Measurements from ENCODE around the gene DNAH12. TPM values are rescaled to one million over a fixed set of nuclear protein-coding genes. Genes with fewer than 3 reads are reported as not detected.
A peak's percentile ranks its signal among the peaks of the same experiment; 100 is the strongest.

DNAH12 gene
- total RNA-seq, result under 1 TPM in 1 of 4 donors, not detected in 3; 0.27 TPM

DNA sequence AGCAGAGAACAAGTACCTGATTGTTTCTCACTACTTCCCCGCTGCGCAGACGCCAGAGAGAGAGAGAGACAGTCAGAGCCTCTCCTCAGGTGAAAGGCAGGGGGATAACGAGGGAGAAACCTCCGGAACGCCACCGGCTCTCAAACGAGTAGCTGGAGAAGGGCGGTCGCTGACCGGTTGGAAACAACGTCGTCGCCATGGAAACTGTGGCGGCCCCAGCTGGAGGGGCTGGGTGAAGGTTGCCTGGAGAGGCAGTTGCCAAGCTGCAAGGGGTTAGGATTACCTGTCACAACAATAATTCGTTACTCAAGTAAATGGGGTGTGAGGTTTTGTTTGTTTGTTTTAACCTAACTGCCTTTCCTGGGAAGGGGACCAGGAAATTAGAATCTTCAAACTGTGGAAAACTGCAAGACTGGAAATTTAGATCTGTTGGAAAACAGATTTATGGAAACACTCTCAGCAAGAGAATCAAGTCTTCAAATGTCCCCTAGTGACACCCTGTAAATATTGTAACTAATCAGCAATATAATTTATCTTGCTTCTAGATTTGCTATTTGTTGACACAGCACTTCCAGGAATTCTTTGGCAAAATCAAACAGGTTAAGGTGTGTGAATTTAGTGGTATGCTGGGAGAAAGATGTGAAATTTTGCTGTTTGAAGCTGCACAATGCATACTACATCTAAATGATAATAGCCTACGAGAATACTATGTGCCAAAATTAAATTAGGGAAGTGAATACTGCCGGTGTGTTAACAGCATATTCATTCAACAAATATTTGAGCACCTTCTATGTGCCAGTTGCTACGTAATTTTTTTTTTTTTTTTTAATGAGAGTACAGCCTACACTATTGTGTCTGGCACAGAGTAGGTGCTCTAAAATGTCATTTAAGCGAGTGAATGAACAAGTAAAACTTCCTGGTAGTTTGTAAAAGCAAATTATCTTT is at the start of gene DNAH12:
Gene DNAH12, minus strand, starts transcription at position 164 of the 945 bp plus-strand sequence. CDS start 1,474 bp downstream, outside the sequence.
- H3K27ac ChIP-seq, result no peak within 1 kb of the TSS
- ATAC-seq, result no peak
- H3K4me1 ChIP-seq, result peaks cover 0 to 12% (median 2%) of the 10 kb centered on the region in 3 donors
- peak within 1 kb of the TSS in 1 of 2 donors; percentile 24 for H3K4me3 ChIP-seq
- no peaks in the 10 kb centered on the region for H3K36me3 ChIP-seq
- H3K27me3 ChIP-seq, result peaks cover 14% of the 10 kb centered on the region
- WGBS, 2 donors (ENCODE audit: low coverage in 1 of 2), result 10 to 13% methylated on average over 13 to 17 of the region's 20 CpGs
- no peaks in the 10 kb centered on the region for H3K9me3 ChIP-seq
- TF ChIP-seq, protein P1, sequence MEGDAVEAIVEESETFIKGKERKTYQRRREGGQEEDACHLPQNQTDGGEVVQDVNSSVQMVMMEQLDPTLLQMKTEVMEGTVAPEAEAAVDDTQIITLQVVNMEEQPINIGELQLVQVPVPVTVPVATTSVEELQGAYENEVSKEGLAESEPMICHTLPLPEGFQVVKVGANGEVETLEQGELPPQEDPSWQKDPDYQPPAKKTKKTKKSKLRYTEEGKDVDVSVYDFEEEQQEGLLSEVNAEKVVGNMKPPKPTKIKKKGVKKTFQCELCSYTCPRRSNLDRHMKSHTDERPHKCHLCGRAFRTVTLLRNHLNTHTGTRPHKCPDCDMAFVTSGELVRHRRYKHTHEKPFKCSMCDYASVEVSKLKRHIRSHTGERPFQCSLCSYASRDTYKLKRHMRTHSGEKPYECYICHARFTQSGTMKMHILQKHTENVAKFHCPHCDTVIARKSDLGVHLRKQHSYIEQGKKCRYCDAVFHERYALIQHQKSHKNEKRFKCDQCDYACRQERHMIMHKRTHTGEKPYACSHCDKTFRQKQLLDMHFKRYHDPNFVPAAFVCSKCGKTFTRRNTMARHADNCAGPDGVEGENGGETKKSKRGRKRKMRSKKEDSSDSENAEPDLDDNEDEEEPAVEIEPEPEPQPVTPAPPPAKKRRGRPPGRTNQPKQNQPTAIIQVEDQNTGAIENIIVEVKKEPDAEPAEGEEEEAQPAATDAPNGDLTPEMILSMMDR (IDR thresholded peaks at IDR 0.05), result no peak
- TF ChIP-seq POLR2A (IDR thresholded peaks at IDR 0.05) (no peak), EP300 (IDR thresholded peaks at IDR 0.05) (no peak), POLR2AphosphoS5 (IDR thresholded peaks at IDR 0.05) (no peak)

- WGBS, 2 donors (ENCODE audit: low coverage in 1 of 2), result 59 to 60% methylated on average over 4 to 5 of the region's 6 CpGs
- H3K4me3 ChIP-seq, result no peak overlapping the region
- H3K27me3 ChIP-seq, result no peaks in the 10 kb centered on the region
- ATAC-seq, result no peak
- no peak overlapping the region for H3K27ac ChIP-seq
- H3K9me3 ChIP-seq, result no peaks in the 10 kb centered on the region
- H3K36me3 ChIP-seq, result no peaks in the 10 kb centered on the region
- TF ChIP-seq POLR2AphosphoS5 (IDR thresholded peaks at IDR 0.05) (no peak), POLR2A (IDR thresholded peaks at IDR 0.05) (no peak), EP300 (IDR thresholded peaks at IDR 0.05) (no peak)
- TF ChIP-seq, protein P1 (IDR thresholded peaks at IDR 0.05), result no peak
- H3K4me1 ChIP-seq, result peaks cover 0 to 76% (median 28%) of the 10 kb centered on the region in 3 donors
These were observed 48.2 kb upstream of the DNAH12 start for GRCh38 chr3:57592306-57592705.

DNA sequence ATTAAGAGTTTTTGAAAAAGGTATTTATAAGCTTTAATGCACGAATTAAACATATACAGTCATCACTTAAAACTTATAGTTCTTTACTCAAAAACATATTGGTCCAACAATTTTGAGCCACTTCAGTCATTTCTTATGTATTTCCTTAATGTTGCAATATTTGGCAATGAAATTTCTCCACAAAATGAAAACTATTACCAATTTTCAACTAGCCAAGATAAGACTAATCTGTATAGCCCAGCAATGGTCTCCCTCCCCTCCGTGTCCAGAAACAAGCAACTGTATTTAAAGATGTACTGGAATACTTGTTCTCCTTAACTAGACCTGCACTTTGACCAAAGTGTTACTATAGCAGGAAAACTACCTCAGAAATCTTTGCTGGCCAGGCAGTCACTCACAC is 43.8 kb upstream of the DNAH12 start:
- 55 to 89% methylated on average over 2 of the region's 2 CpGs for WGBS, 2 donors (ENCODE audit: low coverage in 1 of 2)
- H3K36me3 ChIP-seq, result peaks cover 0 to 10% of the 10 kb centered on the region in 2 donors
- H3K27ac ChIP-seq, result no peak overlapping the region
- H3K4me1 ChIP-seq, result peaks cover 0 to 82% (median 8%) of the 10 kb centered on the region in 3 donors
- no peak for TF ChIP-seq POLR2A (IDR thresholded peaks at IDR 0.05)
- TF ChIP-seq, protein P1 (IDR thresholded peaks at IDR 0.05), result no peak
- TF ChIP-seq EP300 (IDR thresholded peaks at IDR 0.05), result no peak
- no peak for TF ChIP-seq POLR2AphosphoS5 (IDR thresholded peaks at IDR 0.05)
- H3K27me3 ChIP-seq, result no peaks in the 10 kb centered on the region
- no peaks in the 10 kb centered on the region for H3K9me3 ChIP-seq
- no peak overlapping the region for H3K4me3 ChIP-seq
- ATAC-seq, result no peak

- no peak overlapping the region for H3K4me3 ChIP-seq
- WGBS, 2 donors (ENCODE audit: low coverage in 1 of 2), result 68 to 91% methylated on average over 5 of the region's 6 CpGs
- H3K36me3 ChIP-seq, result peaks cover 0 to 21% of the 10 kb centered on the region in 2 donors
- TF ChIP-seq POLR2AphosphoS5 (IDR thresholded peaks at IDR 0.05), result no peak
- TF ChIP-seq, protein P1 (IDR thresholded peaks at IDR 0.05), result no peak
- TF ChIP-seq POLR2A (IDR thresholded peaks at IDR 0.05), result no peak
- TF ChIP-seq EP300 (IDR thresholded peaks at IDR 0.05), result no peak
- H3K27me3 ChIP-seq, result no peaks in the 10 kb centered on the region
- no peak for ATAC-seq
- H3K4me1 ChIP-seq, result peaks cover 0 to 77% (median 3%) of the 10 kb centered on the region in 3 donors
- no peaks in the 10 kb centered on the region for H3K9me3 ChIP-seq
- no peak overlapping the region for H3K27ac ChIP-seq
These were observed 42.6 kb upstream of the DNAH12 start for GRCh38 chr3:57586778-57587177.

Data from gastroesophageal sphincter (tissue), 4 donors.